Neural progenitor cell (in vitro differentiated cells): Measurements from ENCODE around the gene CAPN2.

Source experiments
- EZH2 ChIP-seq: fragments of 200-600 bp; sonication (generic); IDR thresholded peaks from 2 replicates; pipeline ENCODE4 v1.6.1; 2017; ENCODE audit warnings: antibody characterized with exemption, mild to moderate bottlenecking, moderate library complexity
- EZH2phosphoT487 ChIP-seq: fragments of 200-600 bp; sonication (generic); IDR thresholded peaks from 2 replicates; pipeline ENCODE4 v1.6.1; 2017; ENCODE audit warnings: antibody characterized with exemption
- TF ChIP-seq, protein P1 (sequence below): fragments of 200-600 bp; sonication (generic); IDR thresholded peaks from 2 replicates; pipeline ENCODE4 v1.5.1; 2017; ENCODE audit warnings: antibody characterized with exemption, mild to moderate bottlenecking

DNA sequence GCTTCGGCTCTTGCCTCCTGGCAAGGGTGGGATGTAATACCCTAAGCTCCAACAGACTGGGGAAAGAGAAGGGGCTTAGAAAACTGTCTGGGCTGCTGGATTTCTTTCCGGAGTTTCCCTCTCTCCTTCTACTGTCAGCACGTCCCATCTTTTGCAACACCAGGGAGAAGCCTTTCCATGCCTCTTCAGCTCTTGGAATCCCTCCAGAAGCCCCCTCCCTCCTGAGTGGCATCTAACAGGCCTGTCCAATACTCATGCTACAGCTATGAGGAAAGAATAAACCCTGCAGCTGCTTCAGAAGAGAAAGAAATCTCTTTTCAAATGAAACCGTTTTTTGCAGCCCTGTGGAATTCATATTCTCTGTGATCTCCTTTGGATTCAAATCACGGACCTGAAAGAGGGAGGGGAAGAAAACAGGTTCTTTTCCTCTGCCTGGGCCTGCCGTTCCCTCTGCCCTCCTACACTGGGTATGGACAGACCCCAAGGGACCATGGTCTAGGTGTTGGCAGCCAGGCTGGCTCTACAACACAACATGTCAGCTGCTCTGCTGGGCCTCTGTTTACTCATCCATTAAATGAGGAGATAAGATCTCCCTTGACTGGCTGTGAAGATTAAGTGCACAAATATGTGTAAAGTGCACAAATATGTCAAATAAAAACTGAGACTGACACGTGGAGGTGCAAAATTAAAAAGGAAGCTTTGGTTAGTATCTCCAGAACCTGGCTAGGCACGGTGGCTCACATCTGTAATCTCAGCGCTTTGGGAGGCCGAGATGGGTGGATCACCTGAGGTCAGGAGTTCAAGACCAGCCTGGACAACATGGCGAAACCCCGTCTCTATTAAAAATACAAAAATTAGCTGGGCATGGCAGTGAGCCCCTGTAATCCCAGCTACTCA, 6.0 kb upstream of the CAPN2 start:
- TF ChIP-seq, protein P1, sequence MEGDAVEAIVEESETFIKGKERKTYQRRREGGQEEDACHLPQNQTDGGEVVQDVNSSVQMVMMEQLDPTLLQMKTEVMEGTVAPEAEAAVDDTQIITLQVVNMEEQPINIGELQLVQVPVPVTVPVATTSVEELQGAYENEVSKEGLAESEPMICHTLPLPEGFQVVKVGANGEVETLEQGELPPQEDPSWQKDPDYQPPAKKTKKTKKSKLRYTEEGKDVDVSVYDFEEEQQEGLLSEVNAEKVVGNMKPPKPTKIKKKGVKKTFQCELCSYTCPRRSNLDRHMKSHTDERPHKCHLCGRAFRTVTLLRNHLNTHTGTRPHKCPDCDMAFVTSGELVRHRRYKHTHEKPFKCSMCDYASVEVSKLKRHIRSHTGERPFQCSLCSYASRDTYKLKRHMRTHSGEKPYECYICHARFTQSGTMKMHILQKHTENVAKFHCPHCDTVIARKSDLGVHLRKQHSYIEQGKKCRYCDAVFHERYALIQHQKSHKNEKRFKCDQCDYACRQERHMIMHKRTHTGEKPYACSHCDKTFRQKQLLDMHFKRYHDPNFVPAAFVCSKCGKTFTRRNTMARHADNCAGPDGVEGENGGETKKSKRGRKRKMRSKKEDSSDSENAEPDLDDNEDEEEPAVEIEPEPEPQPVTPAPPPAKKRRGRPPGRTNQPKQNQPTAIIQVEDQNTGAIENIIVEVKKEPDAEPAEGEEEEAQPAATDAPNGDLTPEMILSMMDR, result no peak
- TF ChIP-seq EZH2 (no peak), EZH2phosphoT487 (no peak)
